K562 (cell line): Measurements from ENCODE around the gene PCYT1A. TPM values are rescaled to one million over a fixed set of nuclear protein-coding genes. Genes with fewer than 3 reads are reported as not detected.

Source experiments
- ARID1B ChIP-seq: fragments of 450-650 bp; IDR thresholded peaks from 2 replicates; pipeline ENCODE4 v1.6.1; 2016; ENCODE audit warnings: antibody characterized with exemption, mild to moderate bottlenecking, inconsistent platforms
- ARID2 ChIP-seq: fragments of 450-650 bp; IDR thresholded peaks from 2 replicates; pipeline ENCODE4 v1.6.1; 2017; ENCODE audit warnings: antibody characterized with exemption, mild to moderate bottlenecking
- ARNT ChIP-seq, 2 experiments: fragments of 450-650 bp; IDR thresholded peaks; 2 replicates each; pipeline ENCODE4 v1.6.1; 2016; ENCODE audit warnings: mild to moderate bottlenecking in 1 of 2
- CREM ChIP-seq: IDR thresholded peaks from 2 replicates; pipeline ENCODE4 v1.6.1; 2014; ENCODE audit warnings: antibody characterized with exemption, low read depth
- DIDO1 ChIP-seq: fragments of 450-650 bp; IDR thresholded peaks from 2 replicates; pipeline ENCODE4 v1.6.1; 2016; ENCODE audit warnings: low read depth, missing biosample characterization, missing genetic modification characterization
- ETV5 ChIP-seq: sonication (generic); formaldehyde crosslinking; IDR thresholded peaks from 2 replicates; pipeline ENCODE4 v1.4.0; 2020; ENCODE audit warnings: low read depth, mild to moderate bottlenecking, missing genetic modification reagents
- FOXK2 ChIP-seq, 2 experiments: fragments of 450-650 bp; IDR thresholded peaks in 1 of 2; conservative IDR thresholded peaks in 1 of 2; 2 replicates each; pipeline ENCODE4 v1.6.1; 2016; ENCODE audit warnings: low read depth in 2 of 2, mild to moderate bottlenecking in 1 of 2
- GABPA ChIP-seq: fragments of 200-800 bp; sonication (Bioruptor generic); conservative IDR thresholded peaks from 2 replicates; pipeline ENCODE4 v1.6.1; 2016; ENCODE audit warnings: low read depth, missing genetic modification characterization, missing compliant biosample characterization
- JUN ChIP-seq, 2 experiments: sonication (generic) in 1 of 2; formaldehyde crosslinking in 1 of 2; IDR thresholded peaks; 2 replicates each; pipeline versions ENCODE4 v1.6.1 to v1.8.0; 2012 to 2022; ENCODE audit warnings: borderline replicate concordance in 2 of 2, mild to moderate bottlenecking in 2 of 2, improper control_type of control experiment in 1 of 2, low read depth in 1 of 2, low read length in 1 of 2, missing genetic modification reagents in 1 of 2
- KAT7 ChIP-seq: sonication (generic); formaldehyde crosslinking; IDR thresholded peaks from 2 replicates; pipeline ENCODE4 v1.8.0; 2022; ENCODE audit warnings: missing genetic modification reagents, mild to moderate bottlenecking, borderline replicate concordance
- MAZ ChIP-seq, 2 experiments: fragments of 450-650 bp in 1 of 2; sonication (generic) in 1 of 2; formaldehyde crosslinking; IDR thresholded peaks in 1 of 2; conservative IDR thresholded peaks in 1 of 2; 2 replicates each; pipeline versions ENCODE4 v1.4.0 to v1.5.0; 2020; ENCODE audit warnings: mild to moderate bottlenecking in 1 of 2, missing genetic modification reagents in 1 of 2
- PTTG1 ChIP-seq: fragments of 450-650 bp; IDR thresholded peaks from 2 replicates; pipeline ENCODE4 v1.6.1; 2016; ENCODE audit warnings: low read depth, mild to moderate bottlenecking, missing genetic modification characterization, missing compliant biosample characterization
- RAD51 ChIP-seq: fragments of 450-650 bp; IDR thresholded peaks from 2 replicates; pipeline ENCODE4 v1.7.1; 2016; ENCODE audit warnings: low read depth, mild to moderate bottlenecking, borderline replicate concordance
- RCOR1 ChIP-seq, 2 experiments: IDR thresholded peaks; 2 replicates each; pipeline ENCODE4 v1.6.1; 2012; ENCODE audit warnings: low read depth in 2 of 2, low read length in 2 of 2, borderline replicate concordance in 1 of 2, improper control_type of control experiment in 1 of 2
- RFX1 ChIP-seq: fragments of 450-650 bp; IDR thresholded peaks from 2 replicates; pipeline ENCODE4 v1.6.1; 2016; ENCODE audit warnings: mild to moderate bottlenecking, moderate library complexity
- RNF2 ChIP-seq: sonication (generic); IDR thresholded peaks from 2 replicates; pipeline ENCODE4 v1.6.1; 2016
- SIN3A ChIP-seq, 2 experiments: fragments of 150-350 bp in 1 of 2; IDR thresholded peaks; 2 replicates each; pipeline ENCODE4 v1.6.1; 2011 to 2016; ENCODE audit warnings: borderline replicate concordance in 2 of 2, low read depth in 2 of 2, low read length in 2 of 2, mild to moderate bottlenecking in 2 of 2, moderate library complexity in 2 of 2; ENCODE audit not compliant: control insufficient read depth in 1 of 2
- SREBF2 ChIP-seq: sonication (generic); formaldehyde crosslinking; IDR thresholded peaks from 2 replicates; pipeline ENCODE4 v1.4.0; 2020; ENCODE audit warnings: mild to moderate bottlenecking, missing genetic modification reagents
- SRF ChIP-seq, 2 experiments: fragments of 250-450, 450-650 bp in 1 of 2; sonication (Bioruptor Pico) in 1 of 2; sonication (generic) in 1 of 2; formaldehyde crosslinking; IDR thresholded peaks; 2 replicates each; pipeline versions ENCODE4 v1.5.0 to v1.5.1; 2020 to 2022; ENCODE audit warnings: mild to moderate bottlenecking in 1 of 2, missing genetic modification reagents in 1 of 2
- SRSF7 ChIP-seq: fragments of 200-400 bp; formaldehyde crosslinking; optimal IDR thresholded peaks from 2 replicates; pipeline ENCODE3; 2017; ENCODE audit warnings: mild to moderate bottlenecking, low read depth, low read length
- TBL1XR1 ChIP-seq, 2 experiments: IDR thresholded peaks; 2 replicates each; pipeline ENCODE4 v1.6.1; 2012; ENCODE audit warnings: improper control_type of control experiment in 2 of 2, low read length in 2 of 2, mild to moderate bottlenecking in 1 of 2
- ZBTB7A ChIP-seq: IDR thresholded peaks from 2 replicates; pipeline ENCODE4 v1.6.1; 2011; ENCODE audit warnings: low read depth, mild to moderate bottlenecking, low read length, moderate library complexity, borderline replicate concordance; ENCODE audit not compliant: control insufficient read depth
- polyA plus RNA-seq, 8 experiments: library from polyadenylated mRNA; depleted of rRNA in 4 of 8; stranded (reverse) in 5 of 8; unstranded in 3 of 8; fragments of >200 nt; fragmentation: Nextera tagmentation in 2 of 8; fragmentation: Illumina TruSeq in 1 of 8; extraction: Ambion mirVana in 2 of 8; extraction: Trizol in 1 of 8; gene quantifications; 2 replicates each; pipeline versions ENCODE4 v1.2.1 to v1.2.3, GENCODE V29; 2011 to 2014; ENCODE audit warnings: inconsistent platforms in 1 of 8, missing spikeins in 1 of 8
- total RNA-seq, 7 experiments: library from RNA; depleted of rRNA in 6 of 7; stranded (reverse); fragments of >200 nt in 6 of 7; fragmentation: Illumina TruSeq in 2 of 7; extraction: Trizol in 2 of 7; gene quantifications; 2 replicates each; pipeline versions ENCODE4 v1.2.1 to v1.2.3, GENCODE V29; 2011 to 2021; ENCODE audit warnings: low replicate concordance in 1 of 7
- TF ChIP-seq, protein P1 (sequence below), 2 experiments: IDR thresholded peaks in 1 of 2; conservative IDR thresholded peaks in 1 of 2; 2 replicates each; pipeline ENCODE4 v1.6.1; 2016; ENCODE audit warnings: low read depth in 2 of 2, mild to moderate bottlenecking in 1 of 2, missing compliant biosample characterization in 1 of 2, missing genetic modification characterization in 1 of 2, moderate library complexity in 1 of 2

PCYT1A gene
- total and polyA plus RNA-seq, 9 of the 15 experiments (the other 6 are each of a cell fraction or from before 2014, with no cell fraction given), result 13.4 to 62.8 (median 49.4) TPM

DNA sequence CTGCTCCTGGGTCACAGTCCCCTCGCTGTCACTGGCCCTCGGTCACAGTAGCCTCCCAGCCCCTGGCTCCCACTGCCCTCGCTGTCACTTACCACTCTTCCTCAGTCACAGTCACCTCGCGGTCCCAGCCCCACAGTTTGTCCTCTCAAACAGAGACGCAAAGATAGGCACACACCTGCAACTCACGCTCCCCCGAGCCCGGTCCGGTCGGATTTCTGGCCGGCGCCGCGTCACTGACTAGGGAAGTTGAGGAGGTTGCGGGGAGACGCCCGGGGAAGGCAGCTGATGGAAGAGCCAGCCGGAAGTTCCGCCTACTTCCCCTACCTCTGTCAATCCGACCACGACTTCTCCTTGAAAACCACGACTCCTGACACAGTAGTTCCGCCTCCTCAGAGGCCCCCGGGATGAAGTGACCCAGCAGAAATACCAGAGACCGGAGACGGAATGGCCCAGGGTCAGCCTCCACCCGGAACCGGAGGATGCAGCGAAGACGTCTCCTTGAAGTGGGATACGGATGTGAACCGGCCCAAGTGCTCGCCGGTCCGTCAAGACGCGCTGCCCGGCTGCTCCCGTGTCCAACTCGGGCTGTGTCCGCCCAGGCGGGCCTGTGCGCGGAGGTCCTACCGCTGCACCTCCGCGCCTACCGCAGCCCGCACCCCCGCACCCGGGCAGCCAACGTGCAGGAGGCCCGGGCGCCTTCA lies at the start of gene PCYT1A (continued):
- TF ChIP-seq GABPA (tag), result peak; percentile 99
- TF ChIP-seq RCOR1 (IDR thresholded peaks at IDR 0.05; ENCODE audit: borderline replicate concordance in 1 of 2, low read depth in 2 of 2, low read length in 2 of 2), result peak; percentile 19 to 50; a peak in 3 of 4 replicates
- TF ChIP-seq ETV5 (CRISPR knock-in tag), result peak; percentile 89
- TF ChIP-seq TBL1XR1 (IDR thresholded peaks at IDR 0.05; ENCODE audit: low read length in 2 of 2), result peak in 1 of 2 experiments; percentile 49; a peak in 2 of 4 replicates
- TF ChIP-seq CREM, result peak; percentile 86
- TF ChIP-seq, protein P1, sequence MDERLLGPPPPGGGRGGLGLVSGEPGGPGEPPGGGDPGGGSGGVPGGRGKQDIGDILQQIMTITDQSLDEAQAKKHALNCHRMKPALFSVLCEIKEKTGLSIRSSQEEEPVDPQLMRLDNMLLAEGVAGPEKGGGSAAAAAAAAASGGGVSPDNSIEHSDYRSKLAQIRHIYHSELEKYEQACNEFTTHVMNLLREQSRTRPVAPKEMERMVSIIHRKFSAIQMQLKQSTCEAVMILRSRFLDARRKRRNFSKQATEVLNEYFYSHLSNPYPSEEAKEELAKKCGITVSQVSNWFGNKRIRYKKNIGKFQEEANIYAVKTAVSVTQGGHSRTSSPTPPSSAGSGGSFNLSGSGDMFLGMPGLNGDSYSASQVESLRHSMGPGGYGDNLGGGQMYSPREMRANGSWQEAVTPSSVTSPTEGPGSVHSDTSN (CRISPR knock-in tag; IDR thresholded peaks at IDR 0.05; ENCODE audit: low read depth), result no peak
- TF ChIP-seq, protein P1 (tag; conservative IDR thresholded peaks at IDR 0.05; ENCODE audit: low read depth), result peak; percentile 91
- 0 out of 2 replicates have a peak, but pooled peaks have one; percentile 38 for TF ChIP-seq SREBF2
- TF ChIP-seq SRSF7, result no peak
- TF ChIP-seq PTTG1 (tag), result no peak
- peak; percentile 9 for TF ChIP-seq RAD51
- TF ChIP-seq FOXK2 (conservative IDR thresholded peaks at IDR 0.05 in 1 of 2, IDR thresholded peaks at IDR 0.05 in 1 of 2; ENCODE audit: low read depth in 2 of 2), result peak in 1 of 2 experiments; percentile 64; a peak in 3 of 4 replicates
- no peak for TF ChIP-seq JUN (IDR thresholded peaks at IDR 0.05; ENCODE audit: borderline replicate concordance, low read depth, low read length)
- 0 out of 2 replicates have a peak, but pooled peaks have one; percentile 12 for TF ChIP-seq JUN (CRISPR knock-in tag; IDR thresholded peaks at IDR 0.05; ENCODE audit: borderline replicate concordance)
- peak; percentile 75 to 85; a peak in 3 of 4 replicates for TF ChIP-seq SIN3A (IDR thresholded peaks at IDR 0.05; ENCODE audit: borderline replicate concordance in 2 of 2, control insufficient read depth in 1 of 2, low read depth in 2 of 2, low read length in 2 of 2)
- peak; percentile 72; the same call in 1 of the 2 replicates for TF ChIP-seq ZBTB7A
- TF ChIP-seq SRF (CRISPR knock-in tag; IDR thresholded peaks at IDR 0.05), result peak in 1 of 2 experiments; percentile 34; a peak in 1 of 4 replicates
- TF ChIP-seq DIDO1 (tag), result peak; percentile 88
- peak; percentile 60 for TF ChIP-seq ARID1B
- TF ChIP-seq ARNT (IDR thresholded peaks at IDR 0.05), result 0 out of 4 replicates have a peak, but pooled peaks of 1 of the 2 experiments have one; percentile 32
- peak; percentile 74 for TF ChIP-seq RNF2
- TF ChIP-seq ARID2, result 0 out of 2 replicates have a peak, but pooled peaks have one; percentile 59
- TF ChIP-seq RFX1, result peak; percentile 88
- peak; percentile 72 to 88; a peak in 3 of 4 replicates for TF ChIP-seq MAZ (CRISPR knock-in tag; conservative IDR thresholded peaks at IDR 0.05 in 1 of 2, IDR thresholded peaks at IDR 0.05 in 1 of 2)
- peak; percentile 97; the same call in 1 of the 2 replicates for TF ChIP-seq KAT7
